Measurements from ENCODE around the gene IMPG1.

- TF ChIP-seq EZH2 (IDR thresholded peaks at IDR 0.05) (no peak), CTCF (IDR thresholded peaks at IDR 0.05) (peak; percentile 92)
Measured at GRCh38 chr6:75893058-75893775, 179.2 kb downstream of the IMPG1 start.
